NCI-H146 treated with DMSO at 0.1 percent for 48 hours (cell line): Measurements from ENCODE around the gene FDXACB1.

Experiments used
- DNase-seq: peaks from one replicate; lab custom pipeline; 2025; ENCODE audit not compliant: unreplicated experiment; lab: John Stamatoyannopoulos, UW

The FDXACB1 gene

GRCh38 chr11:111845276-111846028 is 33.5 kb downstream of the FDXACB1 start:
- DNase-seq = no peak

- DNase-seq = no peak
These were observed 35.3 kb downstream of the FDXACB1 start for GRCh38 chr11:111843661-111844060.

- DNase-seq = peak; percentile 52
These were observed 37.5 kb downstream of the FDXACB1 start for GRCh38 chr11:111841370-111842053.

GRCh38 chr11:111840143-111840542 is 38.8 kb downstream of the FDXACB1 start:
- no peak for DNase-seq

GRCh38 chr11:111838054-111838453 is 40.9 kb downstream of the FDXACB1 start:
- no peak for DNase-seq

- DNase-seq = no peak
These were observed 41.5 kb downstream of the FDXACB1 start for GRCh38 chr11:111837366-111837891.

GRCh38 chr11:111836721-111837120 is 42.2 kb downstream of the FDXACB1 start:
- DNase-seq = no peak

- DNase-seq = no peak
These were observed 42.8 kb downstream of the FDXACB1 start for GRCh38 chr11:111836162-111836561.

GRCh38 chr11:111835665-111836064 is 43.3 kb downstream of the FDXACB1 start:
- DNase-seq = no peak

- DNase-seq = no peak
These were observed 44.4 kb downstream of the FDXACB1 start for GRCh38 chr11:111834432-111835163.

- DNase-seq = no peak
These were observed 45.4 kb downstream of the FDXACB1 start for GRCh38 chr11:111833524-111833923.

GRCh38 chr11:111829185-111829968 is 49.6 kb downstream of the FDXACB1 start:
- no peak for DNase-seq

GRCh38 chr11:111826322-111826950 is 52.5 kb downstream of the FDXACB1 start:
- DNase-seq = no peak
